Activated CD4-positive, alpha-beta T cell treated with anti-CD3 and anti-CD28 coated beads, Interleukin-2, amount 50 U/mL, for 24 hours (primary cell): ENCODE data around the gene YKT6.
"Not testable (repeated sequence)": the region's sequence is repeated elsewhere in the genome, so short reads cannot be mapped to it uniquely, and the experiment has no call there.

Experiments
- DNase-seq, 2 donors: peaks; one replicate each; pipeline ENCODE4 v3.0.0-alpha.2; 2020; ENCODE audit warnings: low read depth in 1 of 2, low spot score in 1 of 2

Gene YKT6

GRCh38 chr7:44172352-44172751 lies 28.4 kb upstream of the YKT6 start:
- DNase-seq: no peak

GRCh38 chr7:44172803-44173424 lies 27.9 kb upstream of the YKT6 start:
- no peak for DNase-seq

DNA sequence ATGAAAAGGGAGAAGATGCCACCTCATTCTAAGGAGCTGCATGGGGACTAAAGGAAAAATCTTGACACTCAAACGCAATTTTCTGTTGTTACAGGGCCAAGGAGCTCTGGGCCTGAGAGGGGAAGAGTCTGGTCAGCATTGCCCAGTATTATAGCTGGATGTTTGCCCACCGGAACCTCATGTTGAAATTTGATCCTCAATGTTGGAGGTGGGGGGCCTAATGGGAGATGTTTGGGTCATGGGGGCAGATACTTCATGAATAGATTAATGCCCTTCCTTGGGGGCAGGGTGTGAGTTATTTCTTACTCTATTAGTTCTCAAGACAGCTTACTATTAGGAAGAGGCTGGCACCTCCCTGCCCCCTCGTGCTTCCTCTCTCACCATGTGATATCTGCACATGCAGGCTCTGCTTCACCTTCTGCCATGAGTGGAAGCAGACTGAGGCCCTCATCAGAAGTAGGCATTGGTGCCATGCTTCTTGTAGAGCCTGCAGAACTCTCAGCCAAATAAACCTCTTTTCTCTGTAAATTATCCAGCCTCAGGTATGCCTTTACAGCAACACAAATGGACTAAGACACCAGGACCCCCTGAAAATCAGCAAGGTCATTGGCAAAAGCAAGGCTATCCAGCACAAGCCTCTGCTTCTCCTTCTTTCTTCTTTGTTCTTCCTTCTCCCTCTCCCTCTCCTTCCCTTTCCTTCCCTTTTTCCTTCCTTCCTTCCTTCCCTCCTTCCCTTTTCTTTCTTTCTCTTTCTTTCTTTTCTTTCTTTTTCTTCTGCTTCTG lies 26.7 kb upstream of the YKT6 start:
- no peak for DNase-seq

- not testable (repeated sequence) for DNase-seq
Observed at GRCh38 chr7:44174694-44174948, 26.2 kb upstream of the YKT6 start.

DNA sequence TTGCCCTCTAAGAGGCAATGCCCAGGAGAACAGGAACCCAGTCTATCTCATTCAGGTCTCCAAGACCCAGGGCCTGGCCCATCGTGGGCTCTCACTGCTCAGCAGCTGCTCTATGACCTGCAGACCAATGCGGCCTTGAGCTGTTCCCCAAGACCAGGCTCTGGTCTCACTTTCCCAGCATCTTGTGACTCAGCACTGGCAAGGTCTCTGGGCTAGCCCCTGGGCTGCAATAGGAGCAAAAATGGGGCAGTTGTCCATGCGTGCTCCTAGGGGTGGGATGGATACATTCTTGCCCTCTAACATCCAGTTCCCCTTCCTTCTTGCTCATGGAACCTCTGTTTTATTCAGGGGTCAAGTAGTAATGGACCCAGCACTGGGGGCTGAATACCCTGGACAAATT lies 25.0 kb upstream of the YKT6 start:
- DNase-seq: no peak

DNA sequence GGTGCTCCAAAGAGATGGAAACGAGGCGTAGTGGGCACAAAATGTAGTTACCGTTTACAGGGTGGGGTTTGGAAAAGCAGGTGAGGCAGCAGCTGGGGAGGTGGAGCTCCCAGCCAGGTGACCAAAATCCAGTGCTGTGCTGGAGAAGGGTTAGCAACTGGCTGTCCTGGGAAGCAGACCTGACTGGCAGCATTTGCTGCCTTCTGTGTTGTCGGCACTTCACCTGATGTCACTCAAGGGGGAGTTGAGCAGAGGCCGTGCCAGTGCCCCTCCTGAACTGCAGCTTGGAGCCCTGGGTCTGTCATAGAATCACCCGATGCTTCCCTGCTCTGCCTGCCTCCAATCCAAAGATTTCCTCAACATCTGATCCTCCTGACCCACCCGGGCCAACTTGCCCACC lies 24.3 kb upstream of the YKT6 start:
- no peak for DNase-seq

DNA sequence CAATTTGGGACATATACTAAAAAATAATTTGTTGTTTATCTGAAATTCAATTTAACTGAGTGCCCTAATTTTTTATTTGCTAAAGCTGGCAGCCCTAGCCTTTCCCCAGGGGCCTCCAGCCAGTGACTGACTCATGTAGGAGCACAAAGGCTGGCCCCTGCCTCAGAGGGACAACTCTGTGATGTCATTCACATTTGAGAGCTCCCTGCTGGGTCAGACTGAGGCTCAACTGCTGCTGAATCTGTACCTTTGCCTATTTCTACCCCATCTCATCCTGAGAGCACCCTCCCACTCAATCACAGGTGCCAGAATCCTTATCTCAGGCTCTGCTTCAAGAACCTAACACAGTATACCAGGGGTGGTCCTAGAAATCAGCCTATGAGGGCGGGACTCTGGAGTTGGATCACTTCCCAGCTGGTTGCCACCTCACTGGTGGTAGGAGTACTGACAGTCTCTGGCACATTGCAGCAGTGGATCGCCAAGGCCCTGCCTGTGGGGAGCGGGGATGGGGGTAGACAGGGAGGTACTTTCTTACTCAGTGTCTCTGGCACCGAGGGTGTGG lies 23.1 kb upstream of the YKT6 start:
- no peak for DNase-seq

GRCh38 chr7:44180631-44181030 lies 20.1 kb upstream of the YKT6 start:
- DNase-seq: no peak

DNA sequence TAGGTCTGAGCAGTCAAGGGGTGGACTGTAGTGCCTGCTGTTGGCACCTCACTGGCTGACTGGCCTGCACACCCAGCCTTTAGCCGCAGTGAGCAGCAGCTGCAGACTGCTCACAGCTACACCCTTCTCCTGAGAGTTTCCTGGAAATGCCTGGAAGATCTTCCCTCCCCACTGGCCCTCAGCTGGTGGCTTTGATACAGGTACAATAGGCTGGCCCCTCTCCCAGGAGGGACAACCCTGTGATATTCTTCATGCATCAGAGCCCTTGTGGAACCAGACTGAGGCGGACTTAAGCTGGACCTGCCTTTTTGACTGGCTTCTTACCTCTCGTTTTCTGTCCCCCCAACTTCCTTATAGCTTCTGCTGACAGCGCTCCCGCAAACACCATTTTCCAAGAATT lies 18.0 kb upstream of the YKT6 start:
- no peak for DNase-seq

DNA sequence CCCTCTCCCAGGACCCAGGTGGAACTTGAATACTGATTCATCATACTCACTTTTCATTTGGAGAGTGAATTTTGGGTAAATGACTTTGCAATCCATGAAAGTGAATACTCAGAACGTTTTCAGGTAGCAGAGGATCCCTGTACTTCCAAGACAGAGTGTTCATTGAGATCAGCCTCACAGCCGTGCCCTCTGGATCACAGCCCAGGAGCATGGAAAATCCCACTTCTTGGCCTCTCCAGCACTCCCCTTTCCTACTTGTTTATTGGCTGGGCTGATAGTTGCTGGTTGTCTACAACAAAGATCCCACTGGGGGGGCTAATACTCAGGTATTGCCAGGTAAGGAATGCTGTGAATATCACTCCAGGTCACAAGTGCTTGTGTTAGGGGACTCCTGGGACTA lies 17.4 kb upstream of the YKT6 start:
- no peak for DNase-seq

GRCh38 chr7:44184206-44184872 lies 16.4 kb upstream of the YKT6 start:
- no peak for DNase-seq

- DNase-seq: no peak
Observed at GRCh38 chr7:44184873-44185446, 15.8 kb upstream of the YKT6 start.

DNA sequence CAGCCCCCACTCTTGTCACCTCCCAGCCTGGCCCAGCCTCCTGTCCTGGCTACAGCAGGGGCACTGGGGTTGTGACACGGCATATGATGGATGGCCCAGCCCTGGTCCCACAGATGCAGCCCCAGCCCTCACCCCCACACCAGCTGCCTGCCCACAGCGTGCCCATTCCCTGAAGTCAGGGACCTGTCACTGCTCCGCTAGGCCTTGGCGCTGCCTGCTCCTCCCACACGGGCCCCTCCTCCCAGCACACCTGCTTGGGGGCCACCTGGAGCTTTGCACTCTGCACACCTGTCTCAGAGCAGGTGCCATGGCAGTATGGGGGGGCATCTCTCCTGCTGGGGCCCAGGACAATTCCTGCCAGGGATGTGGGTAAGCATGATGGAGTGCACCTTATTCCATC lies 15.0 kb upstream of the YKT6 start:
- no peak for DNase-seq

DNA sequence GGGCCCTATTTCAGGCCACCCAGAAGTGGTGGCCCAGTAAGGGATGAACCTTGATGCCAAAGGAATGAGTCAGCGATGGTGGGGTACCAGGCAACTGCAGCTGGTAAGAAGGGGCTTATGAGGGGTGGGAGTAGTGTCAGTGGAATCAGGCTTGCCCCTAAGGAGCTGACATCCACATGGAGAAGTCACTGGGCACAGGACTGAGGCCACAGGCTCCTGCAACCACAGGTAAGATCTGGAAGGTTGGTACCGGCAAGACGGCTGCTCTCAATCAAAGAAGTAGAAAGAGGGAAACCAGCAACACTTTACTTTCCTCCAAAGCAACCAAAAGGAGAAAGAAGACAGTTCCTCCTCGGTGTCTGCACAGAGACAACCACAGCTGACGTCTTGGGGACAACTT lies 14.0 kb upstream of the YKT6 start:
- no peak for DNase-seq

GRCh38 chr7:44187636-44188416 lies 13.0 kb upstream of the YKT6 start:
- no peak for DNase-seq

- DNase-seq: no peak
Observed at GRCh38 chr7:44188480-44189225, 12.1 kb upstream of the YKT6 start.

- no peak for DNase-seq
Observed at GRCh38 chr7:44189286-44189992, 11.3 kb upstream of the YKT6 start, which contains the start of gene GCK. Gene GCK, minus strand, starts transcription at chr7:44189439. Its CDS starts 486 bp downstream, at chr7:44188953.

- no peak for DNase-seq
Observed at GRCh38 chr7:44189993-44190872, 10.5 kb upstream of the YKT6 start.

- DNase-seq: no peak
Observed at GRCh38 chr7:44191171-44191570, 9.6 kb upstream of the YKT6 start.
